ENCODE data around the gene ARRB2. TPM values are rescaled to one million over a fixed set of nuclear protein-coding genes. Genes with fewer than 3 reads are reported as not detected.

Gene ARRB2
- total and polyA plus RNA-seq, 2 of the 8 experiments (the other 6 are each of a cell fraction or from before 2014, with no cell fraction given) = 72.4 to 101 TPM

- no peak overlapping the region for H3K18ac ChIP-seq (ENCODE audit: extremely low read depth, low read length)
- 91% methylated on average over 8 of the region's 8 CpGs; no CpG with 5 or more reads in 1 of the 2 experiments for WGBS, 2 experiments (ENCODE audit: extremely low coverage in 1 of 2, insufficient coverage in 1 of 2, insufficient read length in 1 of 2, insufficient replicate concordance in 2 of 2, low coverage in 1 of 2, low lambda C conversion rate in 2 of 2, missing lambda C conversion rate in 1 of 2)
- H3K27ac ChIP-seq (ENCODE audit: low read depth, low read length) = no peak overlapping the region
- H3K4me3 ChIP-seq (ENCODE audit: extremely low read depth in 1 of 4, insufficient read depth in 2 of 4, low read depth in 3 of 4, low read length in 4 of 4) = no peak overlapping the region
- no peak overlapping the region for H3K23ac ChIP-seq (ENCODE audit: insufficient read length)
- peaks cover 2% of the 10 kb centered on the region; the same call in 1 of the 2 replicates for H3K79me1 ChIP-seq (ENCODE audit: low read depth, low read length)
- H3K14ac ChIP-seq (ENCODE audit: insufficient read length) = no peak overlapping the region
- no peak overlapping the region for H3K56ac ChIP-seq (replicated peaks; ENCODE audit: insufficient read length, low read depth, low read length)
- H3K4me2 ChIP-seq (ENCODE audit: insufficient read depth in 1 of 2, low read depth in 2 of 2, low read length in 2 of 2) = no peak overlapping the region
- H3K36me3 ChIP-seq (ENCODE audit: control insufficient read depth in 2 of 4, insufficient read depth in 4 of 4, low read length in 3 of 4) = peaks cover 6 to 24% (median 18%) of the 10 kb centered on the region in 4 experiments
- no peak for FAIRE-seq
- H3K23me2 ChIP-seq (ENCODE audit: low read depth, low read length) = no peaks in the 10 kb centered on the region
- peaks cover 30 to 87% of the 10 kb centered on the region in 2 experiments for H3K79me2 ChIP-seq (ENCODE audit: control insufficient read depth in 1 of 2, insufficient read depth in 2 of 2, low read length in 2 of 2)
- H2BK5ac ChIP-seq (ENCODE audit: low read depth, low read length) = no peak overlapping the region
- no peak overlapping the region for H2BK20ac ChIP-seq (ENCODE audit: low read length)
- H3K9ac ChIP-seq (replicated peaks in 1 of 4; ENCODE audit: extremely low read depth in 1 of 4, low read depth in 3 of 4, low read length in 3 of 4) = no peak overlapping the region
- peaks cover 9 to 10% of the 10 kb centered on the region in 2 experiments for H4K20me1 ChIP-seq (replicated peaks in 1 of 2; ENCODE audit: control insufficient read depth in 1 of 2, insufficient read depth in 2 of 2, low read length in 2 of 2)
- no peaks in the 10 kb centered on the region for H3K27me3 ChIP-seq (replicated peaks in 1 of 4; ENCODE audit: control insufficient read depth in 3 of 4, extremely low read depth in 1 of 4, insufficient read depth in 3 of 4, low read length in 3 of 4)
- H4K8ac ChIP-seq (ENCODE audit: extremely low read depth, insufficient read depth, low read length) = no peak overlapping the region
- H2BK120ac ChIP-seq (replicated peaks; ENCODE audit: low read depth, low read length) = no peak overlapping the region
- H2BK12ac ChIP-seq (ENCODE audit: low read depth, low read length) = no peak overlapping the region
- H3K4ac ChIP-seq (replicated peaks; ENCODE audit: insufficient read length, low read depth, low read length) = no peak overlapping the region
- H2AFZ ChIP-seq (ENCODE audit: low read length) = no peak overlapping the region
- H3K4me1 ChIP-seq (replicated peaks in 1 of 4; ENCODE audit: control insufficient read depth in 3 of 4, insufficient read depth in 4 of 4, low read length in 3 of 4) = no peaks in the 10 kb centered on the region
- ChIA-PET POLR2A (ENCODE audit: partially characterized antibody) (no interaction called here), CTCF (ENCODE audit: partially characterized antibody) (interaction anchor here (0.8 to 1.5 kb wide), 3 partner anchors 13 to 65 kb away, joined by 3 read pairs; no protein-coding TSS in a partner anchor)
- no peaks in the 10 kb centered on the region for H3K9me3 ChIP-seq (ENCODE audit: insufficient read depth in 2 of 2, low read depth in 1 of 2, low read length in 1 of 2)
- no peak for DNase-seq (ENCODE audit: low read depth in 1 of 2, low spot score in 2 of 2)
- no peak for TF ChIP-seq RXRA (IDR thresholded peaks at IDR 0.05; ENCODE audit: insufficient read depth, low read depth, low read length)
- no peak for TF ChIP-seq CHD2 (IDR thresholded peaks at IDR 0.05; ENCODE audit: low read length)
- TF ChIP-seq PHF8 (conservative IDR thresholded peaks at IDR 0.05; ENCODE audit: low read depth, low read length) = no peak
- TF ChIP-seq BACH1 (IDR thresholded peaks at IDR 0.05; ENCODE audit: low read length) = no peak
- TF ChIP-seq SUZ12 (IDR thresholded peaks at IDR 0.05; ENCODE audit: low read length) = no peak
- TF ChIP-seq POU5F1 (IDR thresholded peaks at IDR 0.05; ENCODE audit: low read depth, low read length) = no peak
- TF ChIP-seq CBX8 (IDR thresholded peaks at IDR 0.05; ENCODE audit: borderline replicate concordance, low read depth, low read length) = no peak
- no peak for TF ChIP-seq ATF3 (IDR thresholded peaks at IDR 0.05; ENCODE audit: insufficient read depth, low read depth, low read length)
- TF ChIP-seq RAD21 (IDR thresholded peaks at IDR 0.05 in 1 of 2, conservative IDR thresholded peaks at IDR 0.05 in 1 of 2; ENCODE audit: low read depth in 2 of 2, low read length in 2 of 2) = no peak
- TF ChIP-seq RNF2 (IDR thresholded peaks at IDR 0.05; ENCODE audit: borderline replicate concordance, low read depth, low read length, missing control alignments, poor library complexity, severe bottlenecking) = no peak
- H4K91ac ChIP-seq (replicated peaks; ENCODE audit: insufficient read length, low read length) = no peak overlapping the region
- no peak overlapping the region for H2AK5ac ChIP-seq (ENCODE audit: low read depth, low read length)
- no peak overlapping the region for H2BK15ac ChIP-seq (ENCODE audit: low read length)
- no peak overlapping the region for H4K5ac ChIP-seq (ENCODE audit: insufficient read length, low read depth, low read length)
Measured at GRCh38 chr17:4691686-4692085, 18.7 kb upstream of the ARRB2 start.

All from H1 (cell line).